Measurements from ENCODE around the gene IL18RAP.

DNA sequence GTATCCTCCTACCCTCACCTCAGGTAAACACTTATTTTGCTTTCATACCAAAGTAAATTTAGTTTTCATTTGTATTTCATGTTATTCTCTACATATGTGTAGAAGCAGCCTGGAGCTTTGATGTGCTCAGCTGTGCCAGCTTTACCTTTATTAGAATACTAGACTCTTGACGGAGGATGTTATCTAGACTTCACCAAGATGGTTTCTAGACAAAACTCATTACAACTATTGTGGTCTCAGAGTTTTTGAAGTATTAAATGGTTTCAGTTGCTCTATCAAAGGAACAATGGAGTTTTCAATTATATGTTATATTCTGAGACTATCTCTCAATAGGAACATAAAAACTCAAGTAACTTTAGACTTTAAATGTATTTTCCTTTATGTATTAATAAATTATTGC lies 5.0 kb upstream of the IL18RAP start:
- TF ChIP-seq, protein P1, sequence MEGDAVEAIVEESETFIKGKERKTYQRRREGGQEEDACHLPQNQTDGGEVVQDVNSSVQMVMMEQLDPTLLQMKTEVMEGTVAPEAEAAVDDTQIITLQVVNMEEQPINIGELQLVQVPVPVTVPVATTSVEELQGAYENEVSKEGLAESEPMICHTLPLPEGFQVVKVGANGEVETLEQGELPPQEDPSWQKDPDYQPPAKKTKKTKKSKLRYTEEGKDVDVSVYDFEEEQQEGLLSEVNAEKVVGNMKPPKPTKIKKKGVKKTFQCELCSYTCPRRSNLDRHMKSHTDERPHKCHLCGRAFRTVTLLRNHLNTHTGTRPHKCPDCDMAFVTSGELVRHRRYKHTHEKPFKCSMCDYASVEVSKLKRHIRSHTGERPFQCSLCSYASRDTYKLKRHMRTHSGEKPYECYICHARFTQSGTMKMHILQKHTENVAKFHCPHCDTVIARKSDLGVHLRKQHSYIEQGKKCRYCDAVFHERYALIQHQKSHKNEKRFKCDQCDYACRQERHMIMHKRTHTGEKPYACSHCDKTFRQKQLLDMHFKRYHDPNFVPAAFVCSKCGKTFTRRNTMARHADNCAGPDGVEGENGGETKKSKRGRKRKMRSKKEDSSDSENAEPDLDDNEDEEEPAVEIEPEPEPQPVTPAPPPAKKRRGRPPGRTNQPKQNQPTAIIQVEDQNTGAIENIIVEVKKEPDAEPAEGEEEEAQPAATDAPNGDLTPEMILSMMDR (IDR thresholded peaks at IDR 0.05; ENCODE audit: low read depth, low read length, poor library complexity, severe bottlenecking): no peak
- TF ChIP-seq EZH2phosphoT487 (IDR thresholded peaks at IDR 0.05; ENCODE audit: borderline replicate concordance, low read length): no peak
